ENCODE data around the gene ENOPH1.

GRCh38 chr4:82425478-82425877, 4.9 kb upstream of the ENOPH1 start:
- no peak for TF ChIP-seq ZNF274 (IDR thresholded peaks at IDR 0.05; ENCODE audit: low read depth, low read length)
- no peak for TF ChIP-seq SUZ12 (IDR thresholded peaks at IDR 0.05; ENCODE audit: extremely low read depth, insufficient read depth, insufficient read length)

Data from NT2/D1 (cell line).